AG09319 (cell line): Measurements from ENCODE around the gene QRSL1.
"Not testable (repeated sequence)": the region's sequence is repeated elsewhere in the genome, so short reads cannot be mapped to it uniquely, and the experiment has no call there.

Experiments
- DNase-seq: peaks from one replicate; pipeline ENCODE4 v3.0.0-alpha.2; 2010; ENCODE audit warnings: low read depth; ENCODE audit errors: extremely low read depth
- CTCF ChIP-seq: IDR thresholded peaks from 2 replicates; pipeline ENCODE4 v1.5.1; 2011; ENCODE audit warnings: low read depth, mild to moderate bottlenecking, inconsistent platforms, low read length, moderate library complexity

QRSL1 gene

GRCh38 chr6:106700581-106700980 lies 71.2 kb downstream of the QRSL1 start:
- no peak for TF ChIP-seq CTCF

GRCh38 chr6:106701201-106701600 lies 71.8 kb downstream of the QRSL1 start:
- not testable (repeated sequence) for DNase-seq

More at GRCh38 chr6:106700581-106700980, 71.2 kb downstream of the QRSL1 start:
- DNase-seq = no peak

GRCh38 chr6:106702046-106702445 lies 72.7 kb downstream of the QRSL1 start:
- TF ChIP-seq CTCF = no peak
- DNase-seq = no peak

GRCh38 chr6:106702451-106703110 lies 73.2 kb downstream of the QRSL1 start:
- TF ChIP-seq CTCF = no peak
- no peak for DNase-seq

DNA sequence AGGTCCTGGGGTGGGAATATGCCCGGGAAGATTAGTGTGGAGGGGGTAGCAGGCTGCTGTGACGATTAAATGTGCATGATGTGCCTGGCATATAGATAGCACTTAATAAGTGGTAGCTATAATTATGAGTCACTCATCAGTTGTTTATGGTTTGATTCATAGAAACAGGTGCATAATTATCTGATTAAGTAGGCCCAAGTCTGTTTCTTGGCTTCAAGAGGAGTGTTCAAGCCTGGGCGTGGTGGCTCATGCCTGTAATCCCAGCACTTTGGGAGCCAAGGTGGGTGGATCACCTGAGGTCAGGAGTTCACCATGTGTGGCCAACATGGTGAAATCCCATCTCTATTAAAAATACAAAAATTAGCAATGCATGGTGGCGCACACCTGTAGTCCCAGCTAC lies 74.9 kb downstream of the QRSL1 start:
- TF ChIP-seq CTCF = no peak
- DNase-seq = no peak

DNA sequence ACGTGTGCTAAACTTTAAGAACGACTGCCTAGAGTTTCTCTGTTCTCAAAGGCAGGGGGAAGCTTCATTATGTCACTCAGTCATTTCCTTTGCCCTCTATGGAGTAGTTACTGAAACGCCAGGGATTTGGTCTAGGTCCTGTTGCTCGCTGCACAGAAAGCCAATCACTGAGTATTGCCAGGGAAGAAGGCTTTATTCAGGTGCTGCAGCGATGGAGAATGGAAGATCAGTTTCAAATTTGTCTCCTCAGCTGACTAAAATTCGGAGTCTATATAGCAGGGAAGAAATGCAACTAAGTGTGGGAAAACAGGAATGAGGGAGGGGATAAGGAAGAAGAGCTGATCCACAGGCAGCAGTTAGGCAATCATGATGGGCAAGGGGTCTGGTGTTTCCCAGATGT lies 75.8 kb downstream of the QRSL1 start:
- TF ChIP-seq CTCF = no peak

DNA sequence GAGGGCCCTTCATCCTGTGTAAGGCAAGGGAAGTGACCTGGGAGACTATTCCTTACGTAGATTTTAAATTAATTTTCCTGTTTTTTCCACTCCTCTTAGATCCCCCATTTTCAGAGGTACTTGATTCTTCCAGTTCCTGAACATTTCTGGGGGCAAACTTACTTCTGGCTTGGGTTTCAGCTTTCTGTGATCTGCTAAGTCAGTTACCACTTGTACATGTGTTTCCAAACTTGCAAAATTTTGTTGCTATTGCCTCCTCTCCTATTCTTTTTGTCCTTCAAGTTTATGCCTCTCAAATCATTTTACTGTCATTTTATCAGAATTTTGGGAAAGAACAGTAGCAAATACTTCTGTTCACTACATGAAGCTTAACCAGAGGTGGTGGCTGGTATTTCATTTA lies 81.2 kb downstream of the QRSL1 start:
- no peak for TF ChIP-seq CTCF
- DNase-seq = no peak

More for the DNA sequence above, 75.8 kb downstream of the QRSL1 start:
- DNase-seq = no peak

DNA sequence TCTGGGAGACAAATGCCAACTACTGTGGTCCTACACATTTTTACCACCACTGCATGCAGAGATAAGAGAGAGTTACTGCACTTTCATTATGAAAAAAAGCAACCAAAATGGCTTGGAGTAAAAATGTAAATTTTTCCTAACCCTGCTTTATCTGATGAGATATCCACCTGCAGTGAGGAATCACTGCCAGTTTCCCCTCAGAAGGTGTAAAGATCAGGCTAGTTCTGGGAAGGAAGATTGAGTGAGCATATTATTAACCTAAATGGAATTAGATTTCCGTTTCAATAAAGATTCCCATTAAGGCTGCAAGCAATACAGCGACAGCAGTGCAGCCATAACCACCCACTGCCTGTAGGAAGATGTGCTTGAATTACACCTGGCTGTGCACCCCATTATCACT lies 84.9 kb downstream of the QRSL1 start:
- DNase-seq = no peak
- no peak for TF ChIP-seq CTCF
